ENCODE measurements around the gene SFT2D1. TPM values are rescaled to one million over a fixed set of nuclear protein-coding genes. Genes with fewer than 3 reads are reported as not detected.

Gene SFT2D1
- total RNA-seq, 1 experiment from 2014 or later: 39.5 TPM

GRCh38 chr6:166382933-166383801, 40.8 kb upstream of the SFT2D1 start, which contains the start of gene MPC1:
Gene MPC1 (minus strand): TSS chr6:166382940. CDS start chr6:166382876, 64 bp downstream.
- no peaks in the 10 kb centered on the region for H3K27me3 Mint-ChIP-seq (ENCODE audit: insufficient read depth, unreplicated experiment)
- peak within 1 kb of the TSS; percentile 88 for H3K27ac Mint-ChIP-seq (ENCODE audit: low read depth, unreplicated experiment)
- CTCF ChIA-PET: interaction anchor here (0.7 to 1.4 kb wide), 2 partner anchors 31 to 107 kb away, joined by 3 to 7 read pairs; no protein-coding TSS in a partner anchor
- no peaks in the 10 kb centered on the region for H3K9me3 Mint-ChIP-seq (ENCODE audit: unreplicated experiment)
- BruUV-seq (replicated peaks): no TSS peak
- peak within 1 kb of the TSS; percentile 85 for H3K4me3 Mint-ChIP-seq (ENCODE audit: unreplicated experiment)
- peak; percentile 96 for DNase-seq (ENCODE audit: unreplicated experiment)
- POLR2A ChIA-PET: interaction anchor here (0.7 to 1.9 kb wide), 10 partner anchors 9 to 244 kb away, joined by 3 to 14 read pairs (median 4); partner anchors contain the start of genes RPS6KA2 and SFT2D1
- intact Hi-C loops (cut with micrococcal nuclease): loop anchor here (1.0 to 5.0 kb wide), 2 partner anchors 108 to 226 kb away; no protein-coding TSS in a partner anchor
- H3K36me3 Mint-ChIP-seq (ENCODE audit: insufficient read depth, unreplicated experiment): no peaks in the 10 kb centered on the region
- no peaks in the 10 kb centered on the region for H3K4me1 Mint-ChIP-seq (ENCODE audit: insufficient read depth, unreplicated experiment)
- no peak for TF ChIP-seq CTCF (IDR thresholded peaks at IDR 0.05; ENCODE audit: unreplicated experiment)

DNA sequence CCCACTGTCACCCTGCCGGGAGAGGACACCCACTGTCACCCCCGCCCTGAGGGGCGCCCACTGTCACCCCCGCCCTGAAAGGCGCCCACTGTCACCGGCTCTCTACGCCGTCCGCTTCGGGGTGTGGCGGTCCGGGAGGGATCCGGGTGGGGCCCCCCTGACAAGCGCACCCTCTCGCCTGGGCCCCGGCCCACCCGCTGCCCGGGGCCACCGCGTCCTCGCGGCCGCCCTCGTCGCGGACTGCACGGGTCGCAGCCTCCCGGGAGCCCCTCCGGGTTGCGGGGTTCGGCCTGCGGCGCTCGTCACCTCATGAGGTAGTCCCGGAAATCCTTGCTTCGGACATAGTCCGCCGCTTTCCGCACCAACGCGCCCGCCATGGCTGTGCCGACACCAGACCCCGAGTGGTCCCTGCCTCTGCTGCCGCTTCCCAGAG, 40.2 kb upstream of the SFT2D1 start:
- no peaks in the 10 kb centered on the region for H3K9me3 Mint-ChIP-seq (ENCODE audit: unreplicated experiment)
- peak overlapping the region; percentile 85 for H3K4me3 Mint-ChIP-seq (ENCODE audit: unreplicated experiment)
- H3K27me3 Mint-ChIP-seq (ENCODE audit: insufficient read depth, unreplicated experiment): no peaks in the 10 kb centered on the region
- H3K36me3 Mint-ChIP-seq (ENCODE audit: insufficient read depth, unreplicated experiment): no peaks in the 10 kb centered on the region
- POLR2A ChIA-PET: interaction anchor here (1.9 kb wide), 1 partner anchor 22 kb away, joined by 13 read pairs; no protein-coding TSS in a partner anchor
- intact Hi-C loops (cut with micrococcal nuclease): loop anchor here (1.0 to 5.0 kb wide), 2 partner anchors 107 to 225 kb away; no protein-coding TSS in a partner anchor
- H3K4me1 Mint-ChIP-seq (ENCODE audit: insufficient read depth, unreplicated experiment): no peaks in the 10 kb centered on the region
- CTCF ChIA-PET: no interaction called here
- no peak for DNase-seq (ENCODE audit: unreplicated experiment)
- no peak for TF ChIP-seq CTCF (IDR thresholded peaks at IDR 0.05; ENCODE audit: unreplicated experiment)
- no TSS peak for BruUV-seq (replicated peaks)
- no peak overlapping the region for H3K27ac Mint-ChIP-seq (ENCODE audit: low read depth, unreplicated experiment)

GRCh38 chr6:166381733-166382499, 39.6 kb upstream of the SFT2D1 start:
- CTCF ChIA-PET: interaction anchor here (0.6 to 4.2 kb wide), 23 partner anchors 8 to 269 kb away, joined by 3 to 57 read pairs (median 4); partner anchors contain the start of gene SFT2D1

More at GRCh38 chr6:166381733-166382499, 39.6 kb upstream of the SFT2D1 start:
- peak overlapping the region; percentile 85 for H3K4me3 Mint-ChIP-seq (ENCODE audit: unreplicated experiment)
- no TSS peak for BruUV-seq (replicated peaks)
- intact Hi-C loops (cut with micrococcal nuclease): loop anchor here (1.0 to 5.0 kb wide), 4 partner anchors 40 to 225 kb away; partner anchors contain the start of gene SFT2D1
- POLR2A ChIA-PET: interaction anchor here (0.7 to 4.6 kb wide), 27 partner anchors 10 to 1450 kb away, joined by 3 to 42 read pairs (median 3); partner anchors contain the start of gene SFT2D1
- H3K36me3 Mint-ChIP-seq (ENCODE audit: insufficient read depth, unreplicated experiment): no peaks in the 10 kb centered on the region
- H3K9me3 Mint-ChIP-seq (ENCODE audit: unreplicated experiment): no peaks in the 10 kb centered on the region
- H3K27me3 Mint-ChIP-seq (ENCODE audit: insufficient read depth, unreplicated experiment): no peaks in the 10 kb centered on the region
- TF ChIP-seq CTCF (IDR thresholded peaks at IDR 0.05; ENCODE audit: unreplicated experiment): peak; percentile 78
- H3K27ac Mint-ChIP-seq (ENCODE audit: low read depth, unreplicated experiment): peak overlapping the region; percentile 74
- peak; percentile 72 for DNase-seq (ENCODE audit: unreplicated experiment)
- H3K4me1 Mint-ChIP-seq (ENCODE audit: insufficient read depth, unreplicated experiment): no peaks in the 10 kb centered on the region
